HG03097 (cell line): ENCODE results near the gene PITPNM1.
"Not testable (repeated sequence)": the region's sequence is repeated elsewhere in the genome, so short reads cannot be mapped to it uniquely, and the experiment has no call there.

Experiments used
- ATAC-seq: cut with Tn5 transposase; IDR thresholded peaks from one replicate; pipeline ENCODE4 v1.9.1; 2021; ENCODE audit not compliant: unreplicated experiment, low FRiP score

Gene PITPNM1

GRCh38 chr11:67468456-67468758 lies 36.8 kb downstream of the PITPNM1 start:
- ATAC-seq: no peak

GRCh38 chr11:67468056-67468455 lies 37.1 kb downstream of the PITPNM1 start:
- no peak for ATAC-seq

- ATAC-seq: no peak
These were observed 38.0 kb downstream of the PITPNM1 start for GRCh38 chr11:67466962-67467771.

GRCh38 chr11:67466367-67466766 lies 38.8 kb downstream of the PITPNM1 start:
- no peak for ATAC-seq

GRCh38 chr11:67465530-67465929 lies 39.6 kb downstream of the PITPNM1 start:
- ATAC-seq: not testable (repeated sequence)

GRCh38 chr11:67465189-67465510 lies 40.0 kb downstream of the PITPNM1 start:
- no peak for ATAC-seq

GRCh38 chr11:67464411-67465188 lies 40.6 kb downstream of the PITPNM1 start:
- ATAC-seq: no peak

GRCh38 chr11:67463680-67464410 lies 41.3 kb downstream of the PITPNM1 start:
- ATAC-seq: no peak

- ATAC-seq: no peak
These were observed 42.0 kb downstream of the PITPNM1 start for GRCh38 chr11:67463186-67463585.

GRCh38 chr11:67458266-67458665 lies 46.9 kb downstream of the PITPNM1 start:
- no peak for ATAC-seq

GRCh38 chr11:67457453-67457852 lies 47.7 kb downstream of the PITPNM1 start:
- ATAC-seq: no peak

- ATAC-seq: no peak
These were observed 49.0 kb downstream of the PITPNM1 start for GRCh38 chr11:67456068-67456705.

GRCh38 chr11:67455054-67455453 lies 50.1 kb downstream of the PITPNM1 start, which contains the start of gene CABP4:
TSS of gene CABP4 (plus strand) at chr11:67455354. CDS start at chr11:67455424, 70 bp downstream.
- no peak for ATAC-seq

GRCh38 chr11:67453816-67454732 lies 51.1 kb downstream of the PITPNM1 start:
- no peak for ATAC-seq

- no peak for ATAC-seq
These were observed 52.8 kb downstream of the PITPNM1 start, which contains the start of gene GPR152 for GRCh38 chr11:67452141-67452952. TSS of gene GPR152 (minus strand) at chr11:67452729. CDS start at chr11:67452724, 5 bp downstream.

- ATAC-seq: no peak
These were observed 53.5 kb downstream of the PITPNM1 start for GRCh38 chr11:67451658-67451976.

- no peak for ATAC-seq
These were observed 54.1 kb downstream of the PITPNM1 start for GRCh38 chr11:67450796-67451657.
